Sigmoid colon (tissue), 4 donors: ENCODE results near the gene CRAT.

Source experiments
- EP300 ChIP-seq, 4 donors: sonication (generic); formaldehyde crosslinking; IDR thresholded peaks; one replicate each; pipeline ENCODE4 v1.6.1; 2017; ENCODE audit warnings: antibody characterized with exemption in 4 of 4
- POLR2A ChIP-seq, 2 donors: fragments of 450-650 bp; IDR thresholded peaks; one replicate each; pipeline ENCODE4 v1.6.1; 2016; ENCODE audit warnings: antibody characterized with exemption in 2 of 2, mild to moderate bottlenecking in 2 of 2, moderate library complexity in 2 of 2
- POLR2AphosphoS5 ChIP-seq, 4 donors: sonication (generic); formaldehyde crosslinking; IDR thresholded peaks; one replicate each; pipeline ENCODE4 v1.6.1; 2017; ENCODE audit warnings: antibody characterized with exemption in 4 of 4
- TF ChIP-seq, protein P1 (sequence below), 4 experiments: fragments of 450-650 bp in 3 of 4; fragments of 200-600 bp in 1 of 4; IDR thresholded peaks; one replicate each; pipeline ENCODE4 v1.5.1; 2016 to 2019; ENCODE audit warnings: antibody characterized with exemption in 4 of 4, mild to moderate bottlenecking in 3 of 4, moderate library complexity in 2 of 4

DNA sequence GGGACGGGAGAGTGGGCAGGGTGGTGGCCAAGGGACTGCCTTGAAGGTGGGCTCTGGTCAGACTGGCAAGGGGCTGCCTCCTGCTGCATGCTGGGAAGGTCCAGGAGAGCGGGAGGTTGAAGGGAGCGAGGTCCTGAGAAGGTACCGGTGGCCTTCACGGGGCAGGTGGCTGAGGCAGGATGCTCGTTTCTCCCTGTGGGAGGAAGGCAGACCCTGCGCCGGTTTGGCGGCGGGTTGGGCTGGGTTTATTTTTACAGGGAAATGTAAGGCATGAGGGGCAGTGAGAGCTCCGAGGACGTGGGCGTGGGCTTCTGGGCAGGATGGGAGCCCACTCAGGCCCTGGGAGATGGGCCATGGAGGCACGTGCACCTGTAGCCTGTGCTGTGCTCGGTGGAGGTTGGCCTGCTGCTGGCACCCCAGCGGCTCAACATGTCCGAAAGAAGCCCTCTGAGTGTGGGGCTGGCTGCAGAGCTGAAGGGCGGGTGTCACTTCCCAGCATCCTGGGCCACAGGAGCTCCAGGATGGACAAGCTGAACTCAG, 40.1 kb upstream of the CRAT start:
- TF ChIP-seq POLR2A (IDR thresholded peaks at IDR 0.05) (no peak), EP300 (IDR thresholded peaks at IDR 0.05) (no peak), POLR2AphosphoS5 (IDR thresholded peaks at IDR 0.05) (no peak)
- TF ChIP-seq, protein P1, sequence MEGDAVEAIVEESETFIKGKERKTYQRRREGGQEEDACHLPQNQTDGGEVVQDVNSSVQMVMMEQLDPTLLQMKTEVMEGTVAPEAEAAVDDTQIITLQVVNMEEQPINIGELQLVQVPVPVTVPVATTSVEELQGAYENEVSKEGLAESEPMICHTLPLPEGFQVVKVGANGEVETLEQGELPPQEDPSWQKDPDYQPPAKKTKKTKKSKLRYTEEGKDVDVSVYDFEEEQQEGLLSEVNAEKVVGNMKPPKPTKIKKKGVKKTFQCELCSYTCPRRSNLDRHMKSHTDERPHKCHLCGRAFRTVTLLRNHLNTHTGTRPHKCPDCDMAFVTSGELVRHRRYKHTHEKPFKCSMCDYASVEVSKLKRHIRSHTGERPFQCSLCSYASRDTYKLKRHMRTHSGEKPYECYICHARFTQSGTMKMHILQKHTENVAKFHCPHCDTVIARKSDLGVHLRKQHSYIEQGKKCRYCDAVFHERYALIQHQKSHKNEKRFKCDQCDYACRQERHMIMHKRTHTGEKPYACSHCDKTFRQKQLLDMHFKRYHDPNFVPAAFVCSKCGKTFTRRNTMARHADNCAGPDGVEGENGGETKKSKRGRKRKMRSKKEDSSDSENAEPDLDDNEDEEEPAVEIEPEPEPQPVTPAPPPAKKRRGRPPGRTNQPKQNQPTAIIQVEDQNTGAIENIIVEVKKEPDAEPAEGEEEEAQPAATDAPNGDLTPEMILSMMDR (IDR thresholded peaks at IDR 0.05), result no peak
